Mucosa of descending colon (tissue), 3 donors: ENCODE results near the gene SZT2. TPM values are rescaled to one million over a fixed set of nuclear protein-coding genes. Genes with fewer than 3 reads are reported as not detected.

ENCODE experiments used
- ATAC-seq: fragments of 200-7000 bp; cut with Tn5 transposase; one replicate; pipeline ENCODE4 v1.9.1; 2020; ENCODE audit warnings: mild to moderate bottlenecking, moderate library complexity
- DNase-seq, 3 donors: peaks; one replicate each; pipeline ENCODE4 v3.0.0-alpha.2; 2020
- H3K36me3 ChIP-seq: fragments of 200-600 bp; one replicate; pipeline ENCODE4 v1.8.0; 2021; ENCODE audit warnings: low read depth, mild to moderate bottlenecking
- H3K4me1 ChIP-seq: fragments of 200-600 bp; one replicate; pipeline ENCODE4 v1.8.0; 2021; ENCODE audit warnings: low read depth, mild to moderate bottlenecking
- H3K4me3 ChIP-seq: fragments of 200-600 bp; one replicate; pipeline ENCODE4 v1.8.0; 2021; ENCODE audit warnings: mild to moderate bottlenecking
- H3K9me3 ChIP-seq: fragments of 200-600 bp; one replicate; pipeline ENCODE4 v1.8.0; 2021; ENCODE audit warnings: mild to moderate bottlenecking
- CTCF ChIP-seq: fragments of 200-600 bp; IDR thresholded peaks from one replicate; pipeline ENCODE4 v1.8.0; 2022; ENCODE audit warnings: antibody characterized with exemption, mild to moderate bottlenecking
- intact Hi-C, 2 donors: fragments of 100-400 bp; cut with DNase I in 1 of 2; cut with micrococcal nuclease in 1 of 2; formaldehyde crosslinking; loops; one replicate each; pipeline versions ENCODE4 v1.11.0 to v1.11.1; 2022; cut with DNase I, micrococcal nuclease
- total RNA-seq, 3 donors: library from RNA; stranded (reverse); fragmentation: NEBNext Ultra II Directional in 2 of 3; extraction: Animal tissue kit (Norgen Biotek cat#: 25700) in 2 of 3; gene quantifications; one replicate each; pipeline versions ENCODE4 v1.2.1 to v1.2.4, GENCODE V29; 2021 to 2023
- donor health status: DM: no; HTN: no; CAD: no; lungs with moderate emphysema.
- donor health status: DM: no; HTN: no; CAD: no.
- donor health status: DM: no; HTN: yes; CAD: no.

SZT2 gene
- total RNA-seq, 3 donors from 2014 or later: 61.7 to 93.6 (median 75.4) TPM

GRCh38 chr1:43352351-43352705 lies 37.4 kb upstream of the SZT2 start:
- ATAC-seq: no peak
- H3K36me3 ChIP-seq: no peaks in the 10 kb centered on the region
- no peak for TF ChIP-seq CTCF
- H3K4me3 ChIP-seq: no peak overlapping the region
- peaks cover 3% of the 10 kb centered on the region for H3K4me1 ChIP-seq
- no peak for DNase-seq
- H3K9me3 ChIP-seq: no peaks in the 10 kb centered on the region
- intact Hi-C loops: no loop called here

GRCh38 chr1:43352881-43353280 lies 36.8 kb upstream of the SZT2 start:
- Histone ChIP-seq H3K36me3 (no peaks in the 10 kb centered on the region), H3K9me3 (no peaks in the 10 kb centered on the region), H3K4me1 (peaks cover 8% of the 10 kb centered on the region), H3K4me3 (no peak overlapping the region)
- TF ChIP-seq CTCF: no peak
- DNase-seq (no peak), ATAC-seq (no peak)
- intact Hi-C loops: no loop called here

GRCh38 chr1:43354471-43354870 lies 35.2 kb upstream of the SZT2 start:
- no peak for ATAC-seq
- peaks cover 18% of the 10 kb centered on the region for H3K4me1 ChIP-seq
- intact Hi-C loops: no loop called here

GRCh38 chr1:43354936-43355335 lies 34.8 kb upstream of the SZT2 start:
- Histone ChIP-seq H3K36me3 (no peaks in the 10 kb centered on the region), H3K4me1 (peaks cover 18% of the 10 kb centered on the region), H3K4me3 (no peak overlapping the region), H3K9me3 (no peaks in the 10 kb centered on the region)
- no peak for TF ChIP-seq CTCF
- ATAC-seq (no peak), DNase-seq (no peak)
- intact Hi-C loops: no loop called here

More at GRCh38 chr1:43354471-43354870, 35.2 kb upstream of the SZT2 start:
- no peak for DNase-seq
- Histone ChIP-seq H3K36me3 (no peaks in the 10 kb centered on the region), H3K4me3 (no peak overlapping the region), H3K9me3 (no peaks in the 10 kb centered on the region)
- TF ChIP-seq CTCF: no peak

GRCh38 chr1:43357251-43357650 lies 32.4 kb upstream of the SZT2 start:
- no peak for ATAC-seq
- no peaks in the 10 kb centered on the region for H3K9me3 ChIP-seq
- no peak for DNase-seq
- TF ChIP-seq CTCF: no peak
- no peak overlapping the region for H3K4me3 ChIP-seq
- H3K36me3 ChIP-seq: no peaks in the 10 kb centered on the region
- H3K4me1 ChIP-seq: peaks cover 18% of the 10 kb centered on the region
- intact Hi-C loops: no loop called here

GRCh38 chr1:43358121-43358745 lies 31.5 kb upstream of the SZT2 start:
- no peaks in the 10 kb centered on the region for H3K36me3 ChIP-seq
- no peak for TF ChIP-seq CTCF
- no peaks in the 10 kb centered on the region for H3K9me3 ChIP-seq
- DNase-seq (peak in 1 of 3 donors; percentile 73), ATAC-seq (peak; percentile 67)
- intact Hi-C loops: no loop called here
- peaks cover 18% of the 10 kb centered on the region for H3K4me1 ChIP-seq
- peak overlapping the region; percentile 1 for H3K4me3 ChIP-seq
